Right lobe of liver (tissue), 4 donors: ENCODE data around the gene MKLN1.

ENCODE experiments used
- POLR2A ChIP-seq: fragments of 450-650 bp; IDR thresholded peaks from one replicate; pipeline ENCODE4 v1.6.1; 2017; ENCODE audit warnings: antibody characterized with exemption, mild to moderate bottlenecking
- TF ChIP-seq, protein P1 (sequence below), 4 donors: fragments of 200-600 bp in 3 of 4; fragments of 450-650 bp in 1 of 4; IDR thresholded peaks; one replicate each; pipeline versions ENCODE4 v1.5.1 to v1.8.0; 2016 to 2022; ENCODE audit warnings: antibody characterized with exemption in 4 of 4, mild to moderate bottlenecking in 2 of 4
- donor health status: DM: no; HTN: no; CAD: no.
- donor health status: DM: no; HTN: no; CAD: no.
- donor health status: DM: no; HTN: yes; CAD: no.

DNA sequence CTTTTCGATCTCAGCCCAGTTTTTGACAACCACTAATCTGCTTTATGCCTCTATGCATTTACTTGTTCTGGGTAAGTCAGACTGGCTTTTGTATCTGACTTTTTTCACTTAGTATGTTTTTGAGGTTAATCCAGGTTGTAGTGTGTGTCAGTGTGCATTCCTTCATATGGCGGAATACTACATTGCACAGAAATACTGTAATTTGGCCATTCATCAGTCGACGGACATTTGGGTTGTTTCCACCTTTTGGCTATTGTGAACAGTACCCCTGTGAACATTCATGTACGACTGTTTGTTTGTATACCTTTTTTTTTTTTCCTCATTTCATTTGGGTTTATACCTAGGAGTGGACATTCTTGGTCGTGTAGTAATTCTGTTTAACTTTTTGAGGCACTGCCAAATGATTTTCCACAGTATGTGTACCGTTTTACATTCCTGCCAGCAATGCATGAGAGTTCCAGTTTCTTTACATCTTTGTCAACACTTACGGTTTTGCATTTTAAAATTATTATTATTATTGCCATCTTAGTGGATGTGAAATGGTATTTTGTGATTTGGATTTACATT, 57.4 kb downstream of the MKLN1 start:
- TF ChIP-seq, protein P1, sequence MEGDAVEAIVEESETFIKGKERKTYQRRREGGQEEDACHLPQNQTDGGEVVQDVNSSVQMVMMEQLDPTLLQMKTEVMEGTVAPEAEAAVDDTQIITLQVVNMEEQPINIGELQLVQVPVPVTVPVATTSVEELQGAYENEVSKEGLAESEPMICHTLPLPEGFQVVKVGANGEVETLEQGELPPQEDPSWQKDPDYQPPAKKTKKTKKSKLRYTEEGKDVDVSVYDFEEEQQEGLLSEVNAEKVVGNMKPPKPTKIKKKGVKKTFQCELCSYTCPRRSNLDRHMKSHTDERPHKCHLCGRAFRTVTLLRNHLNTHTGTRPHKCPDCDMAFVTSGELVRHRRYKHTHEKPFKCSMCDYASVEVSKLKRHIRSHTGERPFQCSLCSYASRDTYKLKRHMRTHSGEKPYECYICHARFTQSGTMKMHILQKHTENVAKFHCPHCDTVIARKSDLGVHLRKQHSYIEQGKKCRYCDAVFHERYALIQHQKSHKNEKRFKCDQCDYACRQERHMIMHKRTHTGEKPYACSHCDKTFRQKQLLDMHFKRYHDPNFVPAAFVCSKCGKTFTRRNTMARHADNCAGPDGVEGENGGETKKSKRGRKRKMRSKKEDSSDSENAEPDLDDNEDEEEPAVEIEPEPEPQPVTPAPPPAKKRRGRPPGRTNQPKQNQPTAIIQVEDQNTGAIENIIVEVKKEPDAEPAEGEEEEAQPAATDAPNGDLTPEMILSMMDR (IDR thresholded peaks at IDR 0.05), result no peak
- no peak for TF ChIP-seq POLR2A
